HG02571 (cell line): ENCODE data around the gene AHNAK.

Source experiments
- ATAC-seq: cut with Tn5 transposase; IDR thresholded peaks from one replicate; pipeline ENCODE4 v1.9.1; 2021; ENCODE audit warnings: mild to moderate bottlenecking, moderate library complexity; ENCODE audit not compliant: unreplicated experiment

The AHNAK gene

GRCh38 chr11:62406034-62406433, 140.6 kb downstream of the AHNAK start:
- no peak for ATAC-seq

DNA sequence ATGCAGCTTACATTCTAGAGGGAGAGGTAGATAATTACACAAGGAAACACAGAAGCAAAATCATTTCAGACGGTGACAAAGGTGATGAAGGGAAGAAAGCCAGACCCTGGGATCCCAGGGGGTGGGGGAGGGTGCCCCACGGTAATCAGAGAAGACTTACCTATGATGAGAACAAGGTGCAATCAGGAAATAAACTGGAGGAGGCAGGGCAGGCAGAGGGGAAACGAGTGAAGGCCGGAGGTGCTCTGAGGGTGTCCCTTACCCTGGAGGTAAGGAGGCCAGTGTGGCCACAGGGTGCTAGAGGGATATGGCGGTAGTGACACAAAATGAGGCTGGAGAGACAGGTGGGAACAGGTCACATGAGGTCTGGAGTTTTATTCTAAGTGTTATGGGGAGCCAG, 141.7 kb downstream of the AHNAK start:
- ATAC-seq, result no peak

DNA sequence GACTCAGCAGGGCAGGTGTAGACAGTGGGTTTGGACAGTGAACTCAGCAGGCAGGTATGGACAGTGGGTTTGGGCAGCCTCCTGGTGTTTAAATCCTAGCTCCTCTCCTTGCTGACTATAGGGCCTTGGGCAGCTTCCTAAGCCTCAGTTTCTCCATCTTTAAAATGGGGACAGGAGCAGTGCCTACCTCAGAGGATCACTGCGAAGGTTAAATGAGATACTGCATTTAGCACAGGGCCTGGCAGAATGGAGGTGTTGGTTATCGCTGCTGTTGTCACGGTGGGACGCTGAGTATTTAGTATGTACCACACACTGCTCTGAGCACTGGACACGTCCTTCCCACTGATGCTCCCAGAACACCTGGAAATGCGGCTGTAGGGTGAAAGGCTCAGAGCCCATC, 142.2 kb downstream of the AHNAK start:
- ATAC-seq, result no peak

DNA sequence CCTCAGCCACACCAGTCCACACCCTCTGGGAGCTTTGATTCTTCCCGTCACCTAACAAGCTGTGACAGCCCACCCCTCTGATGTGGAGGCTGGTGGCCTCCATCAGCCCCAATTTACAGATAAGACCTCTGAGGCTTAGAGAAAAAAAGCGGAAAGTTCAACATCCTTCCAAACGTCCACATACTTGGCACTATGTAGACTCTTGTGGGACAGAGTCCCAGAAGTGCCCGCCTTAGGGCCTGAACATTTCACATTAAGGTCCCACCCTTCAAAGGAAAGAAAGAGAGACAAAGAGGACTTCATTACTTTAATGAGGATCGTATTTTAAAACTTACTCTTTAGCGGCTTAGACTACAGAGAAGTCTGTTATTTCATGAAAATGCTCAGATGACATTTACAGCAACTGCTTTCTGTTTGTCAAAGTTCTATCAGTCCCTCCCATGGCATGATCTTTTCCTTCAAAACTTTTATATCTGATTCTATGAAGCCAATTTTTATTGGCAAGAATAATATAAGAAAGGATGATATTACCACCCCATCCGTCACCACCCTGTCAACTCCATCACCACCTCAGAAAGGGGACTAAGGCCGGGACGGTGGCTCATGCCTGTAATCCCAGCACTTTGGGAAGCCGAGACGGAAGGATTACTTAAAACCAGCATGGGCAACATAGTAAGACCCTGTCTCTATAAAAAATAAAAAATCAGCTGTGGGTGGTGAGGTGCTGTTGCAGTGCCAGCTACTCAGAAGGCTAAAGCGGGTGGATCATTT, 143.5 kb downstream of the AHNAK start:
- no peak for ATAC-seq

DNA sequence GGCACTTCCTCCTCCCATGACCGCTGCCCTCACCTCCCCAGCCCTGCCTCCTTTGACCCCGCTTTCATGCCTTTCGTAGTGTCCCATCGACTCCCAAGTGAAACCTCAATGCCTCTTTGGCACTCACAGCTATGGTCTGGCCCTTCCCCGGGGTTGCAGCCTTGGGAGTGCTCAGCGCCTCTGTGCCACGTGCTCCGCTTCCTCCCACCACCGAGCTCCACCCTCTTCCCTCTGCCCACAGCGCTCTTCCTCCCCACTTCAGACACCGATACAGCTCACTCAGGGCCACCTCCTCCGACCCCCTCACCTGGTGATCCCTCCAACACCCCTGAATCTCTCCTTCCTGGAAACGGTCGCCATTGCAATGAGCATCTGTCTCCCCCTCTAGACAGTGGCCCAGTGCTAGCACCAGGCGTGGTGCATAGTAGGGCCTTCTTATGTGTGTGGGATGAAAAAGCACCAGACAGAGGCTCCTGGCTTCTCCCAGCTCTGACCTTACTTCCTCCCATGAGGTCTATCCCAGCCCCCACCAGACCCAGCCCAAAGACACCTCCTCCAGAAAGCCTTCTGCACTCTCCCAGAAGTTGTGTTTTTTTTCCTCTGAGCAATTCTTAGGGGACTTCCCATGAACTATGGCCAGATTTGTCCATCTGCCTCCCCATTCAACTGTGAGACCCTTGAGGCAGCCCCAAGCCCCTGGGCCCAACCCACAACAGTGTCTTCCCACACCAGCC, 144.2 kb downstream of the AHNAK start:
- ATAC-seq, result no peak

GRCh38 chr11:62401811-62402210, 144.8 kb downstream of the AHNAK start:
- ATAC-seq, result no peak

DNA sequence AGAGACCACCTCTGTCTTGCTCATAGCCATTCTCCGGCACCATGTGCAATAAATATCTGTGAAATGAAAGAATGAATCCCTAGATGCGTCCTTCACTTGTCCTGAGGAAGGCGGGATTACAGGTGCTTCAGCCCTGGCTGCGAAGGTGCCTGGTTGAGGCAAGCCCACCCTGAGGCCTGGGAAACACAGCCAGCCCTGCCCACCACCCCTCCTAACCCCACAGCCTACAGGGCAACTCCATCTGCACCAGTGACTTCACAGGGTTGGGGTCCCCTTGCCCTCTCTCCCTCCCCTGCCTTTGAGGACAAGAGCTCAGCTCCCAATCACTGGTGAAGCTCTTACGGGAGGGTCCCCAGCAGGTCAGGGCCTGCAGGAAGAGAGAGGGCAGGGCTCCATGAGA, 145.2 kb downstream of the AHNAK start:
- ATAC-seq, result no peak

GRCh38 chr11:62400760-62401159, 145.8 kb downstream of the AHNAK start:
- no peak for ATAC-seq

DNA sequence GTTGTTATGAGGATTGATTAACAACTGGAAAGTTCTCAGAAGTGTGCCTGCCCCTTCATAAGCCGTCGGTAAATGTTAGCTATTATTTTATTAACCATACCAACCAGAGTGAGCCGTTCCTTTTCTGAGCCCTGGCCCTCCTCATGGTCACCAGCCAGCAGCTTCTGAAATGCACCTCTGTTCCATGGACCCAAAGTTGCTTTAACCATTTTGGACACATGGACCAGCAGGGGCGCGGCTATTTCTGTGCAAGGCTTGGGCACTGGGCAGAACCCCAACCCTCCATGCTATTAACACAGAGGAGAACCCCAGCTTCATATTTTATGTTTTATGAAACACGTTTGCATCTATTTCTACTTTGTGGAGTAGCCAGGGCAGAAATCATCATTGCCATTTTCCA, 146.3 kb downstream of the AHNAK start:
- no peak for ATAC-seq

- no peak for ATAC-seq
Observed at GRCh38 chr11:62399878-62400266, 146.7 kb downstream of the AHNAK start.

GRCh38 chr11:62399172-62399877, 147.3 kb downstream of the AHNAK start:
- ATAC-seq, result no peak

DNA sequence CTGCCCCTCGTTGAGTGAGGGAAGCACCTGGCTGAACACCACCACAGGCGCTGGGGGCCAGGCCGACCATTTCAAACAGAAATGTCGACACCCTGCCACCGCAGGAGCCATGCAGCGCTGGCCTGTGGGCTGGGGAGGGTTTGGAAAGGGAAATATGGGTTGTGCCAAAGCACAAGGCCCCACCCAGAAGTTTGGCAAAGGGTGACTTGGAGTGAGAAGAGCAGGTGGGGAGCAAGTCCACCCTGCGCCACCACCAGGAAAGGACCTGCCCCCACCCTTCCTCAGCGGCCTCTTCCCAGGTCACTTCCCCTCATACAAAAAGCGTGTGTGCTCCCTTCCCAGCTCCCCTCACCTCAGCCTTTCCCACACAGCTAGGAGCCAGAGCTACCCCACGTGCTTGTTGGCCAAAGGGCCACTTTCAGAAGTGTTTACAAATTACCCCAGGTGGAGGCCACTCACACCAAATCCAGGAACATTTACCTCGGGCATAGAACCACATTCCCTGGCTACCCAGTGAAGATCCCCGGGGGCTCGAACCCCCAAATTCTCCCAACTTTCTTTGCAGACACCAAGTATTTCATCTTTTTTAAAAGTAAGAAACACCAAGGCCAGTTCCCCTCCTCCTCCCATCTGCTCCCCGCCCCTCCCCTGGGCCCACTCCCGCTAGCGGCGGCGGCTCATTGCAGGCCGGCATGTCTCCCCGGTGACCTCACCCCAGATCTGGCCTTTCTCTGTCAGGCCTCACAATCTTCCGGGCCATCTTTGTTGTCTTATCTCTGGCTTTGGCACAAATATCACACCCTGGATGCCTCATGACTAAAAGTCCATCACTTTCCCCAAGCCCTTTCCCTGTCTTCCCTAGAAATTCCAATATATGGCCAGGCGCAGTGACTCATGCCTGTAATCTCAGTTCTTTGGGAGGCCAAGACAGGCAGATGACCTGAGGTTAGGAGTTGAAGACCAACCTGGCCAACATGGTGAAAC, 148.3 kb downstream of the AHNAK start:
- ATAC-seq, result no peak

- no peak for ATAC-seq
Observed at GRCh38 chr11:62395885-62396551, 150.6 kb downstream of the AHNAK start.

DNA sequence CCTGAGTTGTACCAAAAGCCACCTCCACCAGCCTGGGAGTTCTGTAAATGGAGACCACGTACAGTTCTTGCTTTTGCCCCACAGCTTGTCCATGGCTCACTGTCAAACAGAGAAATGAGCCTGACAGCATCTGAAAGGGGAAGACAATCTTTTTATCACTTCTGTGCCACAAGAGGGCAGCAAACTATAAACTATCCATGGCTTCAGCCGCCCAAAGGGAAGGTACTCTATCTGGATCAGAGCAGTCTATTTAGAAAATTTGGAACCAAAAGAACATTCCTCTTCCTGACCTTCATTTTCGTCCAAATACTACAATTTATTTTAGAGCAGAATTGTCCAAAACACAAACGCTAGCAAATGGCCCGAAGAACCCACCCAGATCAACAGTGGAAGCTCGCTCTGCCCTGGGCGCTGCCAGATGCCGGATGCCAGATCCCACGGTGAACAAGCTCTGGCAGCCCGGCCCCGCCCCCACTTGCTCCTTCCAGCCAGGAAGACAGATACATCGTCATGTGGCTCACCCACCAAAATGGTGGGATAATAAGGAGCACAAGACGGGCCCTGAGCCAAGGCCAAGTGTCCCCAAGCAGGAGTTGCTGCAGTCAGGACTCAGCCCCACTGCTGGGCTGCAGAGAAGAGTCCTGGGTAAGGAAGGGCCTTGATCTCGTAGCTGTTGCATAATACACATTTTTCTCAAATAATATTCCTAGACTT, 151.6 kb downstream of the AHNAK start:
- ATAC-seq, result no peak

GRCh38 chr11:62393735-62394134, 152.9 kb downstream of the AHNAK start:
- ATAC-seq, result no peak

DNA sequence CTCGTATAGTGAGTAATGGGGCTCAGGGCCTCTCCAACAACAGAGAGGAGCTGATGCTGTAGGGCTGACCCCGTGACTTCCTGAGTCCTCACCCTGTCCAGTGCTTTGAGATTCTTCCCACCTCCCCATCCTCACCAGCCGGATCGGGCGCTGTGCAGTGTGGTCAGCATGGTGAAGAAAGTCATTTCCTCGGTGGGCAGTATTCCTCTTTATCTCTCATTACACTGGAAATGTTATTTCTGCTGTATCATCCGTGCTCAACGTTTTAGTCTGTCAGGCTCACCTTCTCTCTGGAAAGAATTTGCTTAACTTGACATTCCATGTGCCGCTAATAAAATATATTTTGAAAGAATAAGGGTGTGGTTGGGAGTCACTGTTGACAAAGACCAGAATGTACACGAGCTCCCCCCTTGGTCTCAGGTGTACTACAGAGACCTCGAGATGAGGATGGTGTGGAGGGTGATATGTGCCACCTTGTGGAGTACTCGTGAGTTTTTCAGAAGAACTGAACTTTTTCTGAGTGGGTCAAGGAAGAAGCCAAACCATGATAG, 153.5 kb downstream of the AHNAK start:
- ATAC-seq, result no peak

GRCh38 chr11:62392506-62392905, 154.1 kb downstream of the AHNAK start:
- no peak for ATAC-seq

DNA sequence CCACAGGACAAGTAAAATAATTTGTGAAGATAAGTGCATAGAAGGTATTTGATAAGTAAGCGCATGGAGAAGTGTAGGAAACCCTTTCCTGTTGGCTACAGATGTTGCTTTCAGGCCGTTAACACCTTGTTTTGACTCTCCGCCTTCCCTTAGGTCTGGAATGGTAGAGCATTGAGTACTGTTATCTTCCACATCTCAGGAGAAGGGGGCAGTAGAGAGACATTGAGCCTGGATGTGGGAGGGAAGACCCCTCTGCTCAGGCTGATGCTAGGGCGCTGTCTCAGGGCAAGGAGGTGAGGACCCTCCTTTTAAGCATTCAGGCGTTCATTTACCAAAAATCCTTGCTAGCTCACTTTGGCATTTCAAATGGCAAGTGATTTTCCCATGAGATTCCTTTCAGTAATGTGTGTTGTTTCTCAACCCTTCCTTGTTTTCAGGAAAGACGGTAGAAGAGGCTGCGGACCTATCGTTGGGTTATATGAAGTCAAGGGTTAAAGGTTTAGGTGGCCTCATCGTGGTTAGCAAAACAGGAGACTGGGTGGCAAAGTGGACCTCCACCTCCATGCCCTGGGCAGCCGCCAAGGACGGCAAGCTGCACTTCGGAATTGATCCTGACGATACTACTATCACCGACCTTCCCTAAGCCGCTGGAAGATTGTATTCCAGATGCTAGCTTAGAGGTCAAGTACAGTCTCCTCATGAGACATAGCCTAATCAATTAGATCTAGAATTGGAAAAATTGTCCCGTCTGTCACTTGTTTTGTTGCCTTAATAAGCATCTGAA, 154.8 kb downstream of the AHNAK start:
- no peak for ATAC-seq
